Hepatocyte (in vitro differentiated cells): ENCODE measurements around the gene SLC47A2.

ENCODE experiments used
- CTCF ChIP-seq: fragments of 200-600 bp; sonication (generic); IDR thresholded peaks from 2 replicates; pipeline ENCODE4 v1.5.1; 2016; ENCODE audit warnings: antibody characterized with exemption, mild to moderate bottlenecking; ENCODE audit not compliant: poor library complexity
- EZH2 ChIP-seq: fragments of 200-600 bp; sonication (generic); IDR thresholded peaks from 2 replicates; pipeline ENCODE4 v1.6.1; 2016; ENCODE audit warnings: antibody characterized with exemption, mild to moderate bottlenecking, borderline replicate concordance
- EZH2phosphoT487 ChIP-seq: fragments of 200-600 bp; sonication (generic); IDR thresholded peaks from one replicate; pipeline ENCODE4 v1.6.1; 2018; ENCODE audit warnings: antibody characterized with exemption, mild to moderate bottlenecking, low read depth, moderate library complexity; ENCODE audit not compliant: unreplicated experiment, severe bottlenecking

GRCh38 chr17:19664136-19664820 lies 52.1 kb downstream of the SLC47A2 start:
- TF ChIP-seq CTCF (no peak), EZH2 (no peak), EZH2phosphoT487 (no peak)
